DND-41 (cell line): ENCODE measurements around the gene IGFL1.

Experiments used
- EZH2 ChIP-seq: IDR thresholded peaks from 3 replicates; pipeline ENCODE4 v1.6.1; 2012; ENCODE audit warnings: borderline replicate concordance, low read depth, mild to moderate bottlenecking, moderate library complexity, low read length, inconsistent platforms; ENCODE audit not compliant: severe bottlenecking
- TF ChIP-seq, protein P1 (sequence below): IDR thresholded peaks from 2 replicates; pipeline ENCODE4 v1.5.1; 2012; ENCODE audit warnings: borderline replicate concordance, low read length, moderate library complexity, mild to moderate bottlenecking; ENCODE audit not compliant: poor library complexity, severe bottlenecking; ENCODE audit errors: extremely low read depth

DNA sequence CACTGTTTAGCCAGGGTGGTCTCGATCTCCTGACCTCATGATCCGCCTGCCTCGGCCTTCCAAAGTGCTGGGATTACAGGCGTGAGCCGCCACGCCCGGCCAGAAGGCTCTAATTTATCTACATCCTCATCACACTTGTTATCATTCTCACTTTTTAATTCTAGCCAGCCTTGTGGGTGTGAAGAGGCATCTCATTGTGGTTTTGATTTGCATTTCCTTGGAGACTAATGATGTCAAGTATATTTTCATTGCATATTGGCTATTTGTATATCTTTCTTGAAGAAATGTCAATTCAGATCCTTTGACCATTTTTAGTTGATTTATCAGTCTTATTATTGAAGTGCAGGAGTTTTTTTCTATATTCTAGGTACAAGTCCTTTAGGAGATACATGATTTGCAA is 39.6 kb downstream of the IGFL1 start:
- TF ChIP-seq, protein P1, sequence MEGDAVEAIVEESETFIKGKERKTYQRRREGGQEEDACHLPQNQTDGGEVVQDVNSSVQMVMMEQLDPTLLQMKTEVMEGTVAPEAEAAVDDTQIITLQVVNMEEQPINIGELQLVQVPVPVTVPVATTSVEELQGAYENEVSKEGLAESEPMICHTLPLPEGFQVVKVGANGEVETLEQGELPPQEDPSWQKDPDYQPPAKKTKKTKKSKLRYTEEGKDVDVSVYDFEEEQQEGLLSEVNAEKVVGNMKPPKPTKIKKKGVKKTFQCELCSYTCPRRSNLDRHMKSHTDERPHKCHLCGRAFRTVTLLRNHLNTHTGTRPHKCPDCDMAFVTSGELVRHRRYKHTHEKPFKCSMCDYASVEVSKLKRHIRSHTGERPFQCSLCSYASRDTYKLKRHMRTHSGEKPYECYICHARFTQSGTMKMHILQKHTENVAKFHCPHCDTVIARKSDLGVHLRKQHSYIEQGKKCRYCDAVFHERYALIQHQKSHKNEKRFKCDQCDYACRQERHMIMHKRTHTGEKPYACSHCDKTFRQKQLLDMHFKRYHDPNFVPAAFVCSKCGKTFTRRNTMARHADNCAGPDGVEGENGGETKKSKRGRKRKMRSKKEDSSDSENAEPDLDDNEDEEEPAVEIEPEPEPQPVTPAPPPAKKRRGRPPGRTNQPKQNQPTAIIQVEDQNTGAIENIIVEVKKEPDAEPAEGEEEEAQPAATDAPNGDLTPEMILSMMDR: no peak
- TF ChIP-seq EZH2: no peak
